HUES6 (cell line): Measurements from ENCODE around the gene MYO16.

ENCODE experiments used
- H3K27ac ChIP-seq: 2 replicates; pipeline ENCODE4 v1.7.0; 2013; ENCODE audit warnings: low read depth, mild to moderate bottlenecking, low read length, inconsistent platforms
- H3K27me3 ChIP-seq: 2 replicates; pipeline ENCODE4 v1.6.1; 2013; ENCODE audit warnings: low read length; ENCODE audit not compliant: control insufficient read depth, insufficient read depth
- H3K36me3 ChIP-seq: 2 replicates; pipeline ENCODE4 v1.6.1; 2013; ENCODE audit warnings: low read length; ENCODE audit not compliant: control insufficient read depth, insufficient read depth
- H3K4me1 ChIP-seq: 2 replicates; pipeline ENCODE4 v1.6.1; 2013; ENCODE audit warnings: low read length; ENCODE audit not compliant: control insufficient read depth, insufficient read depth
- H3K4me3 ChIP-seq: 2 replicates; pipeline ENCODE4 v1.5.1; 2013; ENCODE audit warnings: low read depth, low read length
- H3K9ac ChIP-seq: one replicate; pipeline ENCODE4 v1.6.1; 2013; ENCODE audit warnings: mild to moderate bottlenecking, low read length
- H3K9me3 ChIP-seq: 2 replicates; pipeline ENCODE4 v1.6.1; 2013; ENCODE audit warnings: low read depth, low read length; ENCODE audit not compliant: control insufficient read depth, insufficient read depth

MYO16 gene

GRCh38 chr13:109119896-109120295 is 490.5 kb downstream of the MYO16 start:
- H3K9ac ChIP-seq = no peak overlapping the region
- no peak overlapping the region for H3K27ac ChIP-seq
- no peaks in the 10 kb centered on the region for H3K9me3 ChIP-seq
- H3K4me3 ChIP-seq = no peak overlapping the region
- peaks cover 4% of the 10 kb centered on the region; the same call in 1 of the 2 replicates for H3K4me1 ChIP-seq
- H3K36me3 ChIP-seq = no peaks in the 10 kb centered on the region
- no peaks in the 10 kb centered on the region for H3K27me3 ChIP-seq

GRCh38 chr13:109121826-109122225 is 492.4 kb downstream of the MYO16 start:
- H3K27me3 ChIP-seq = no peaks in the 10 kb centered on the region
- no peak overlapping the region for H3K27ac ChIP-seq
- no peak overlapping the region for H3K4me3 ChIP-seq
- H3K36me3 ChIP-seq = no peaks in the 10 kb centered on the region
- H3K4me1 ChIP-seq = peaks cover 4% of the 10 kb centered on the region; the same call in 1 of the 2 replicates
- H3K9me3 ChIP-seq = no peaks in the 10 kb centered on the region
- no peak overlapping the region for H3K9ac ChIP-seq

- Histone ChIP-seq H3K27ac (no peak overlapping the region), H3K4me3 (no peak overlapping the region)
Measured at GRCh38 chr13:109123971-109124370, 494.6 kb downstream of the MYO16 start.

GRCh38 chr13:109126178-109126577 is 496.8 kb downstream of the MYO16 start:
- H3K27me3 ChIP-seq = no peaks in the 10 kb centered on the region
- peaks cover 5% of the 10 kb centered on the region; the same call in 1 of the 2 replicates for H3K4me1 ChIP-seq
- no peaks in the 10 kb centered on the region for H3K36me3 ChIP-seq
- no peaks in the 10 kb centered on the region for H3K9me3 ChIP-seq
- H3K9ac ChIP-seq = no peak overlapping the region
- H3K27ac ChIP-seq = no peak overlapping the region
- H3K4me3 ChIP-seq = no peak overlapping the region

More at GRCh38 chr13:109123971-109124370, 494.6 kb downstream of the MYO16 start:
- Histone ChIP-seq H3K9me3 (no peaks in the 10 kb centered on the region), H3K9ac (no peak overlapping the region), H3K27me3 (no peaks in the 10 kb centered on the region), H3K36me3 (no peaks in the 10 kb centered on the region), H3K4me1 (peaks cover 4% of the 10 kb centered on the region; the same call in 1 of the 2 replicates)

GRCh38 chr13:109126891-109127641 is 497.7 kb downstream of the MYO16 start:
- H3K9me3 ChIP-seq = no peaks in the 10 kb centered on the region
- no peak overlapping the region for H3K27ac ChIP-seq
- no peak overlapping the region for H3K4me3 ChIP-seq
- H3K4me1 ChIP-seq = peaks cover 13% of the 10 kb centered on the region
- no peaks in the 10 kb centered on the region for H3K27me3 ChIP-seq
- H3K9ac ChIP-seq = no peak overlapping the region
- no peaks in the 10 kb centered on the region for H3K36me3 ChIP-seq

GRCh38 chr13:109128121-109128520 is 498.7 kb downstream of the MYO16 start:
- H3K9me3 ChIP-seq = no peaks in the 10 kb centered on the region
- no peak overlapping the region for H3K9ac ChIP-seq
- H3K36me3 ChIP-seq = no peaks in the 10 kb centered on the region
- H3K27ac ChIP-seq = no peak overlapping the region
- H3K4me3 ChIP-seq = no peak overlapping the region
- no peaks in the 10 kb centered on the region for H3K27me3 ChIP-seq
- peaks cover 13% of the 10 kb centered on the region for H3K4me1 ChIP-seq

- no peak overlapping the region for H3K27ac ChIP-seq
- no peak overlapping the region for H3K4me3 ChIP-seq
- no peaks in the 10 kb centered on the region for H3K9me3 ChIP-seq
- no peaks in the 10 kb centered on the region for H3K27me3 ChIP-seq
- H3K9ac ChIP-seq = no peak overlapping the region
- H3K4me1 ChIP-seq = peaks cover 9% of the 10 kb centered on the region
- no peaks in the 10 kb centered on the region for H3K36me3 ChIP-seq
Measured at GRCh38 chr13:109130093-109130835, 500.9 kb downstream of the MYO16 start.

- H3K4me1 ChIP-seq = peaks cover 9% of the 10 kb centered on the region
- H3K9ac ChIP-seq = no peak overlapping the region
- H3K27me3 ChIP-seq = no peaks in the 10 kb centered on the region
- no peak overlapping the region for H3K27ac ChIP-seq
- H3K36me3 ChIP-seq = no peaks in the 10 kb centered on the region
- no peak overlapping the region for H3K4me3 ChIP-seq
- H3K9me3 ChIP-seq = no peaks in the 10 kb centered on the region
Measured at GRCh38 chr13:109131698-109132257, 502.4 kb downstream of the MYO16 start.

GRCh38 chr13:109135018-109135417 is 505.6 kb downstream of the MYO16 start:
- peaks cover 11% of the 10 kb centered on the region for H3K9me3 ChIP-seq
- no peak overlapping the region for H3K27ac ChIP-seq
- H3K9ac ChIP-seq = no peak overlapping the region
- no peak overlapping the region for H3K4me3 ChIP-seq
- H3K36me3 ChIP-seq = no peaks in the 10 kb centered on the region
- H3K4me1 ChIP-seq = peaks cover 9% of the 10 kb centered on the region
- H3K27me3 ChIP-seq = no peaks in the 10 kb centered on the region

GRCh38 chr13:109136873-109137272 is 507.5 kb downstream of the MYO16 start:
- Histone ChIP-seq H3K4me1 (peaks cover 2% of the 10 kb centered on the region), H3K27me3 (no peaks in the 10 kb centered on the region), H3K36me3 (no peaks in the 10 kb centered on the region), H3K4me3 (no peak overlapping the region), H3K9ac (no peak overlapping the region), H3K9me3 (peaks cover 13% of the 10 kb centered on the region), H3K27ac (no peak overlapping the region)

- Histone ChIP-seq H3K4me3 (no peak overlapping the region), H3K27me3 (no peaks in the 10 kb centered on the region)
Measured at GRCh38 chr13:109139346-109139745, 509.9 kb downstream of the MYO16 start.

More at GRCh38 chr13:109139346-109139745, 509.9 kb downstream of the MYO16 start:
- H3K9ac ChIP-seq = no peak overlapping the region
- no peak overlapping the region for H3K27ac ChIP-seq
- peaks cover 13% of the 10 kb centered on the region for H3K9me3 ChIP-seq
- H3K4me1 ChIP-seq = no peaks in the 10 kb centered on the region
- H3K36me3 ChIP-seq = no peaks in the 10 kb centered on the region
